Measurements from ENCODE around the gene CACNA1E. TPM values are rescaled to one million over a fixed set of nuclear protein-coding genes. Genes with fewer than 3 reads are reported as not detected.

The CACNA1E gene
- total and polyA plus RNA-seq, 7 experiments from 2014 or later = 0.07 TPM; not detected in 6

- DNase-seq (no peak), ATAC-seq (no peak)
- intact Hi-C loops (cut with micrococcal nuclease) = no loop called here
- Histone ChIP-seq H3K27me3 (ENCODE audit: control insufficient read depth in 2 of 2, insufficient read depth in 2 of 2, low read length in 2 of 2) (no peaks in the 10 kb centered on the region), H3K27ac (ENCODE audit: low read depth, low read length) (no peak overlapping the region), H3K4me3 (ENCODE audit: low read length) (no peak overlapping the region), H3K36me3 (ENCODE audit: control insufficient read depth in 2 of 3, insufficient read depth in 3 of 3, low read length in 3 of 3) (no peaks in the 10 kb centered on the region), H3K9me3 (ENCODE audit: control insufficient read depth in 2 of 3, low read length in 3 of 3) (no peaks in the 10 kb centered on the region), H3K4me1 (ENCODE audit: control insufficient read depth in 2 of 2, insufficient read depth in 2 of 2, low read length in 2 of 2) (no peaks in the 10 kb centered on the region)
- no peak overlapping the region for H3K4me3 Mint-ChIP-seq
- ChIA-PET POLR2A (no interaction called here), CTCF (no interaction called here)
- no peaks in the 10 kb centered on the region for H3K4me1 Mint-ChIP-seq
- peaks cover 0 to 8% (median 0%) of the 10 kb centered on the region in 11 donors for H3K9me3 Mint-ChIP-seq
- no peaks in the 10 kb centered on the region for H3K36me3 Mint-ChIP-seq
- H3K27me3 Mint-ChIP-seq = peaks cover 4 to 22% (median 17%) of the 10 kb centered on the region in 5 donors
- H3K27ac Mint-ChIP-seq = no peak overlapping the region
Measured at GRCh38 chr1:181612100-181612499, 128.8 kb downstream of the CACNA1E start.

GRCh38 chr1:181618559-181618958 lies 135.2 kb downstream of the CACNA1E start:
- H3K9me3 ChIP-seq (ENCODE audit: control insufficient read depth in 2 of 3, low read length in 3 of 3) = no peaks in the 10 kb centered on the region
- H3K4me3 Mint-ChIP-seq = no peak overlapping the region
- no peak overlapping the region for H3K27ac Mint-ChIP-seq
- no peak overlapping the region for H3K4me3 ChIP-seq (ENCODE audit: low read length)
- DNase-seq = no peak
- H3K36me3 ChIP-seq (ENCODE audit: control insufficient read depth in 2 of 3, insufficient read depth in 3 of 3, low read length in 3 of 3) = no peaks in the 10 kb centered on the region
- intact Hi-C loops (cut with micrococcal nuclease) = no loop called here
- peaks cover 0 to 7% (median 0%) of the 10 kb centered on the region in 11 donors for H3K9me3 Mint-ChIP-seq
- POLR2A ChIA-PET = no interaction called here
- H3K27me3 Mint-ChIP-seq = peaks cover 0 to 12% (median 8%) of the 10 kb centered on the region in 5 donors
- peaks cover 0 to 4% (median 0%) of the 10 kb centered on the region in 5 donors for H3K36me3 Mint-ChIP-seq
- ATAC-seq = no peak
- no peaks in the 10 kb centered on the region for H3K27me3 ChIP-seq (ENCODE audit: control insufficient read depth in 2 of 2, insufficient read depth in 2 of 2, low read length in 2 of 2)
- CTCF ChIA-PET = no interaction called here
- no peak overlapping the region for H3K27ac ChIP-seq (ENCODE audit: low read depth, low read length)
- H3K4me1 ChIP-seq (ENCODE audit: control insufficient read depth in 2 of 2, insufficient read depth in 2 of 2, low read length in 2 of 2) = no peaks in the 10 kb centered on the region
- H3K4me1 Mint-ChIP-seq = no peaks in the 10 kb centered on the region

- H3K9me3 ChIP-seq (ENCODE audit: control insufficient read depth in 2 of 3, low read length in 3 of 3) = no peaks in the 10 kb centered on the region
- DNase-seq (no peak), ATAC-seq (no peak)
- no peak overlapping the region for H3K4me3 Mint-ChIP-seq
- H3K36me3 Mint-ChIP-seq = peaks cover 0 to 4% (median 0%) of the 10 kb centered on the region in 5 donors
- H3K4me1 Mint-ChIP-seq = no peaks in the 10 kb centered on the region
- H3K4me1 ChIP-seq (ENCODE audit: control insufficient read depth in 2 of 2, insufficient read depth in 2 of 2, low read length in 2 of 2) = no peaks in the 10 kb centered on the region
- H3K27me3 Mint-ChIP-seq = peaks cover 0 to 14% (median 8%) of the 10 kb centered on the region in 5 donors
- no peak overlapping the region for H3K27ac Mint-ChIP-seq
- ChIA-PET CTCF (no interaction called here), POLR2A (no interaction called here)
- H3K27ac ChIP-seq (ENCODE audit: low read depth, low read length) = no peak overlapping the region
- intact Hi-C loops (cut with micrococcal nuclease) = no loop called here
- no peaks in the 10 kb centered on the region for H3K36me3 ChIP-seq (ENCODE audit: control insufficient read depth in 2 of 3, insufficient read depth in 3 of 3, low read length in 3 of 3)
- H3K27me3 ChIP-seq (ENCODE audit: control insufficient read depth in 2 of 2, insufficient read depth in 2 of 2, low read length in 2 of 2) = no peaks in the 10 kb centered on the region
- H3K4me3 ChIP-seq (ENCODE audit: low read length) = no peak overlapping the region
- H3K9me3 Mint-ChIP-seq = peaks cover 0 to 2% (median 0%) of the 10 kb centered on the region in 11 donors
Measured at GRCh38 chr1:181620183-181620582, 136.9 kb downstream of the CACNA1E start.

- intact Hi-C loops (cut with micrococcal nuclease) = no loop called here
- CTCF ChIA-PET = no interaction called here
- POLR2A ChIA-PET = no interaction called here
- Histone ChIP-seq H3K36me3 (ENCODE audit: control insufficient read depth in 2 of 3, insufficient read depth in 3 of 3, low read length in 3 of 3) (no peaks in the 10 kb centered on the region), H3K27me3 (ENCODE audit: control insufficient read depth in 2 of 2, insufficient read depth in 2 of 2, low read length in 2 of 2) (no peaks in the 10 kb centered on the region), H3K4me1 (ENCODE audit: control insufficient read depth in 2 of 2, insufficient read depth in 2 of 2, low read length in 2 of 2) (no peaks in the 10 kb centered on the region), H3K4me3 (ENCODE audit: low read length) (no peak overlapping the region), H3K27ac (ENCODE audit: low read depth, low read length) (no peak overlapping the region), H3K9me3 (ENCODE audit: control insufficient read depth in 2 of 3, low read length in 3 of 3) (no peaks in the 10 kb centered on the region)
- ATAC-seq (no peak), DNase-seq (no peak)
- peaks cover 0 to 6% (median 0%) of the 10 kb centered on the region in 11 donors for H3K9me3 Mint-ChIP-seq
- no peak overlapping the region for H3K27ac Mint-ChIP-seq
- peaks cover 0 to 16% (median 5%) of the 10 kb centered on the region in 5 donors for H3K27me3 Mint-ChIP-seq
- H3K4me1 Mint-ChIP-seq = no peaks in the 10 kb centered on the region
- H3K4me3 Mint-ChIP-seq = no peak overlapping the region
- no peaks in the 10 kb centered on the region for H3K36me3 Mint-ChIP-seq
Measured at GRCh38 chr1:181623850-181624249, 140.5 kb downstream of the CACNA1E start.

DNA sequence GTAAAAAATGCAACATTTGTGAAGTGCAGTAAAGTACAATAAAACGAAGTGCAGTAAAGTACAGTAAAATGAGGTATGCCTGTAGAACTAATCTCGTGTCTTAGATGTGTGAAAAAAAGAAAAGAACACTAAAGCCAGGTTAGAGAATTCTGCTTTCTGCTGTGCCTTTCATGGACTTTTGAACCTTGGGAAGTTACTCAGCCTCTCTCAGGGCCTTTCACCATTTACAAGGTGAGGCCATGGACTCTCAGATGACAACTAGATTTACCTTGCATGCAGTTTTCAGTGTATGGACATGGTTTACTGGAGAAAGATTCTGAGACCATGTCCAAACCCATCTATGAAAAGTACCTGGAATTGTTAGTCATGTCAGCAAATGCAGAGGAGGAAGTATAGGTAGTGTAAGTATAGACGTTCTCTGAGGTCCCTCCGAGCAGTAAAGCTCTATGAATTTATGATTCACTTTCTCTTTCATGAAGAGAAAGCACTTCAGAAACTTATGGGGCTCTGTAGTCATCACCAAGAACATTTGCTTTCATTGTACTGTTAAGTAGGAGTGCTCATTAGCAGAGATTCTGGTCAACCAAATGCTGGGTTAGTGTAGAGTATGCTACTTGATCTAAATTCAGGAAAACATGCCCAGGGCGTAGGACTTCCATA lies 143.1 kb downstream of the CACNA1E start:
- CTCF ChIA-PET = no interaction called here

GRCh38 chr1:181630398-181630797 lies 147.1 kb downstream of the CACNA1E start:
- POLR2A ChIA-PET = no interaction called here
- Histone ChIP-seq H3K4me3 (ENCODE audit: low read length) (no peak overlapping the region), H3K4me1 (ENCODE audit: control insufficient read depth in 2 of 2, insufficient read depth in 2 of 2, low read length in 2 of 2) (no peaks in the 10 kb centered on the region), H3K27me3 (ENCODE audit: control insufficient read depth in 2 of 2, insufficient read depth in 2 of 2, low read length in 2 of 2) (no peaks in the 10 kb centered on the region), H3K9me3 (ENCODE audit: control insufficient read depth in 2 of 3, low read length in 3 of 3) (no peaks in the 10 kb centered on the region), H3K36me3 (ENCODE audit: control insufficient read depth in 2 of 3, insufficient read depth in 3 of 3, low read length in 3 of 3) (no peaks in the 10 kb centered on the region), H3K27ac (ENCODE audit: low read depth, low read length) (no peak overlapping the region)
- Mint-ChIP-seq H3K27ac (no peak overlapping the region), H3K36me3 (no peaks in the 10 kb centered on the region), H3K4me3 (no peak overlapping the region), H3K9me3 (peaks cover 0 to 4% (median 0%) of the 10 kb centered on the region in 11 donors), H3K4me1 (no peaks in the 10 kb centered on the region), H3K27me3 (peaks cover 4 to 39% (median 20%) of the 10 kb centered on the region in 5 donors)
- DNase-seq (no peak), ATAC-seq (no peak)
- CTCF ChIA-PET = no interaction called here
- intact Hi-C loops (cut with micrococcal nuclease) = no loop called here

More for the DNA sequence above, 143.1 kb downstream of the CACNA1E start:
- no peak for DNase-seq
- H3K36me3 ChIP-seq (ENCODE audit: control insufficient read depth in 2 of 3, insufficient read depth in 3 of 3, low read length in 3 of 3) = no peaks in the 10 kb centered on the region
- H3K9me3 ChIP-seq (ENCODE audit: control insufficient read depth in 2 of 3, low read length in 3 of 3) = no peaks in the 10 kb centered on the region
- Mint-ChIP-seq H3K4me3 (no peak overlapping the region), H3K27ac (no peak overlapping the region), H3K4me1 (no peaks in the 10 kb centered on the region), H3K9me3 (peaks cover 0 to 6% (median 0%) of the 10 kb centered on the region in 11 donors), H3K36me3 (no peaks in the 10 kb centered on the region), H3K27me3 (peaks cover 2 to 27% (median 7%) of the 10 kb centered on the region in 5 donors)
- no peak overlapping the region for H3K4me3 ChIP-seq (ENCODE audit: low read length)
- H3K27ac ChIP-seq (ENCODE audit: low read depth, low read length) = no peak overlapping the region
- H3K4me1 ChIP-seq (ENCODE audit: control insufficient read depth in 2 of 2, insufficient read depth in 2 of 2, low read length in 2 of 2) = no peaks in the 10 kb centered on the region
- ATAC-seq = no peak
- no peaks in the 10 kb centered on the region for H3K27me3 ChIP-seq (ENCODE audit: control insufficient read depth in 2 of 2, insufficient read depth in 2 of 2, low read length in 2 of 2)
- POLR2A ChIA-PET = no interaction called here
- intact Hi-C loops (cut with micrococcal nuclease) = no loop called here

- H3K4me3 Mint-ChIP-seq = no peak overlapping the region
- CTCF ChIA-PET = no interaction called here
- intact Hi-C loops (cut with micrococcal nuclease) = no loop called here
- H3K4me1 Mint-ChIP-seq = no peaks in the 10 kb centered on the region
- peaks cover 4 to 35% (median 22%) of the 10 kb centered on the region in 5 donors for H3K27me3 Mint-ChIP-seq
- Histone ChIP-seq H3K4me3 (ENCODE audit: low read length) (no peak overlapping the region), H3K27ac (ENCODE audit: low read depth, low read length) (no peak overlapping the region), H3K4me1 (ENCODE audit: control insufficient read depth in 2 of 2, insufficient read depth in 2 of 2, low read length in 2 of 2) (no peaks in the 10 kb centered on the region), H3K27me3 (ENCODE audit: control insufficient read depth in 2 of 2, insufficient read depth in 2 of 2, low read length in 2 of 2) (no peaks in the 10 kb centered on the region), H3K36me3 (ENCODE audit: control insufficient read depth in 2 of 3, insufficient read depth in 3 of 3, low read length in 3 of 3) (no peaks in the 10 kb centered on the region), H3K9me3 (ENCODE audit: control insufficient read depth in 2 of 3, low read length in 3 of 3) (no peaks in the 10 kb centered on the region)
- peaks cover 0 to under 1% (median 0%) of the 10 kb centered on the region in 11 donors for H3K9me3 Mint-ChIP-seq
- no peak for DNase-seq
- no peak overlapping the region for H3K27ac Mint-ChIP-seq
- no peaks in the 10 kb centered on the region for H3K36me3 Mint-ChIP-seq
- POLR2A ChIA-PET = no interaction called here
- ATAC-seq = no peak
Measured at GRCh38 chr1:181630838-181631237, 147.5 kb downstream of the CACNA1E start.

All from naive thymus-derived CD4-positive, alpha-beta T cell (primary cell).